WTC11 (cell line): ENCODE measurements around the gene G6PC3.

Experiments
- CTCF ChIP-seq: fragments of 200-600 bp; IDR thresholded peaks from 2 replicates; pipeline ENCODE4 v1.8.0; 2022; ENCODE audit warnings: antibody characterized with exemption
- FOXJ3 ChIP-seq: sonication (generic); formaldehyde crosslinking; IDR thresholded peaks from 2 replicates; pipeline ENCODE4 v1.9.0; 2021; ENCODE audit warnings: missing genetic modification reagents, mild to moderate bottlenecking, borderline replicate concordance
- GABPB1 ChIP-seq: sonication (generic); formaldehyde crosslinking; IDR thresholded peaks from 2 replicates; pipeline ENCODE4 v1.8.1; 2023; ENCODE audit warnings: mild to moderate bottlenecking, missing genetic modification reagents
- NR2C2 ChIP-seq: sonication (generic); formaldehyde crosslinking; IDR thresholded peaks from 2 replicates; pipeline ENCODE4 v1.8.0; 2022; ENCODE audit warnings: mild to moderate bottlenecking, missing genetic modification reagents
- TEAD4 ChIP-seq: sonication (generic); formaldehyde crosslinking; IDR thresholded peaks from 2 replicates; pipeline ENCODE4 v1.8.0; 2022; ENCODE audit warnings: mild to moderate bottlenecking, missing genetic modification reagents

GRCh38 chr17:44075598-44076293, 5.2 kb downstream of the G6PC3 start:
- TF ChIP-seq CTCF (no peak), GABPB1 (CRISPR knock-in tag) (no peak), TEAD4 (no peak), NR2C2 (no peak), FOXJ3 (CRISPR knock-in tag) (no peak)
